Measurements from ENCODE around the gene RABEPK. TPM values are rescaled to one million over a fixed set of nuclear protein-coding genes. Genes with fewer than 3 reads are reported as not detected.
"Not testable (repeated sequence)": the region's sequence is repeated elsewhere in the genome, so short reads cannot be mapped to it uniquely, and the experiment has no call there.

RABEPK gene
- total and polyA plus RNA-seq, 2 experiments from 2014 or later: 20.4 to 30.1 TPM

DNA sequence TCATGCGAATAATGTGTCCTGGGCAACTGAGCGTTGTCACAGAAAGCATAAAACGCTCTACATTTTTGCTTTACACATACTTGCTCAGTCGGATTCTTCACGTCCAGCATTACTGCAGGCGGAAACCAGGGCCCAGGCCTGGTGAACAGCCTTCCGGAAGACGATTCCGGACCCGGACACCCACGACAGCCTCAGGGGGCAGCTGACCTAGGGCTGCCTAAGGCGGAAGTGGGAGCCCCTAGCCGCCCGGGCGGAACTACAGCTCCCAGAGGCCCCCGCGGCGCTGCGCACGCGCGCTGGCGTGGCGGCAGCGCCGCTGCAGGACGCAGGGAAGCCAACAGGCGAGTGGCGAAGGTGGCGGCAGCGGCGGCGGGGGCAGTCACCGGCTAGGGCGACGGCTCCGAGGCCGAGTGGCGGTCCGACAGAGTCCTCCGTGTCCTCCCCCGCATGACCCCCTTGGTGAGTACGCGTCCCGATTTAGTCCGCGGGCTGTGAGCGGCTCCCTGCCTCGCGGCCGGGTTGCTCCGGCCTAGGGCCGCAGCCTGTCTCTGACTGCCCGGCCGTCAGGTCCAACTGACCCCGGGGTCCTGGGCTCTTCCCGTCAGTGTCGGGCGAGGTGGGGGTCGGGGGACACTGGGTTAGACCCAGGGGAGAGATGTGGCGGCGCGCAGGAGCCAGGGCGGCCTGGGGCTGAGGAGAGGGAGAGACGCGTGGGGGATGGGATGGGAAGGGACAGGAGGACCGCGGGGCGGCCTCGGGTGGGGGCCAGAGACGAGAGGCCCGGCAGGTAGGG, 61.4 kb downstream of the RABEPK start, which contains the start of gene GAPVD1:
Gene GAPVD1 (plus strand): TSS at position 326 of the 793 bp plus-strand sequence. CDS start 37,096 bp downstream, outside the sequence.
- H3K27ac ChIP-seq: peak within 1 kb of the TSS; percentile 73
- H3K9me2 ChIP-seq (replicated peaks; ENCODE audit: insufficient read depth): no peaks in the 10 kb centered on the region
- 5% methylated on average over 57 of the region's 72 CpGs for WGBS (ENCODE audit: low lambda C conversion rate, missing lambda C conversion rate)
- peaks cover 7% of the 10 kb centered on the region for H3K4me1 ChIP-seq (ENCODE audit: insufficient read depth)
- DNase-seq (ENCODE audit: low spot score): peak; percentile 96
- peaks cover 49% of the 10 kb centered on the region for H3K79me2 ChIP-seq
- H2AFZ ChIP-seq: peak within 1 kb of the TSS; percentile 85
- no peaks in the 10 kb centered on the region for H3K9me3 ChIP-seq (ENCODE audit: low read depth)
- H3K4me3 ChIP-seq: peak within 1 kb of the TSS; percentile 92
- peaks cover 13% of the 10 kb centered on the region for H4K20me1 ChIP-seq (ENCODE audit: insufficient read depth, poor library complexity, severe bottlenecking)
- H3K36me3 ChIP-seq (replicated peaks; ENCODE audit: insufficient read depth, low read depth): no peaks in the 10 kb centered on the region
- TF ChIP-seq EZH2phosphoT487 (IDR thresholded peaks at IDR 0.05; ENCODE audit: low read depth, severe bottlenecking, unreplicated experiment): no peak
- TF ChIP-seq, protein P1, sequence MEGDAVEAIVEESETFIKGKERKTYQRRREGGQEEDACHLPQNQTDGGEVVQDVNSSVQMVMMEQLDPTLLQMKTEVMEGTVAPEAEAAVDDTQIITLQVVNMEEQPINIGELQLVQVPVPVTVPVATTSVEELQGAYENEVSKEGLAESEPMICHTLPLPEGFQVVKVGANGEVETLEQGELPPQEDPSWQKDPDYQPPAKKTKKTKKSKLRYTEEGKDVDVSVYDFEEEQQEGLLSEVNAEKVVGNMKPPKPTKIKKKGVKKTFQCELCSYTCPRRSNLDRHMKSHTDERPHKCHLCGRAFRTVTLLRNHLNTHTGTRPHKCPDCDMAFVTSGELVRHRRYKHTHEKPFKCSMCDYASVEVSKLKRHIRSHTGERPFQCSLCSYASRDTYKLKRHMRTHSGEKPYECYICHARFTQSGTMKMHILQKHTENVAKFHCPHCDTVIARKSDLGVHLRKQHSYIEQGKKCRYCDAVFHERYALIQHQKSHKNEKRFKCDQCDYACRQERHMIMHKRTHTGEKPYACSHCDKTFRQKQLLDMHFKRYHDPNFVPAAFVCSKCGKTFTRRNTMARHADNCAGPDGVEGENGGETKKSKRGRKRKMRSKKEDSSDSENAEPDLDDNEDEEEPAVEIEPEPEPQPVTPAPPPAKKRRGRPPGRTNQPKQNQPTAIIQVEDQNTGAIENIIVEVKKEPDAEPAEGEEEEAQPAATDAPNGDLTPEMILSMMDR (IDR thresholded peaks at IDR 0.05; ENCODE audit: poor library complexity): peak; percentile 20
- no peaks in the 10 kb centered on the region for H3K27me3 ChIP-seq
- H3K4me2 ChIP-seq: peak within 1 kb of the TSS; percentile 81

DNA sequence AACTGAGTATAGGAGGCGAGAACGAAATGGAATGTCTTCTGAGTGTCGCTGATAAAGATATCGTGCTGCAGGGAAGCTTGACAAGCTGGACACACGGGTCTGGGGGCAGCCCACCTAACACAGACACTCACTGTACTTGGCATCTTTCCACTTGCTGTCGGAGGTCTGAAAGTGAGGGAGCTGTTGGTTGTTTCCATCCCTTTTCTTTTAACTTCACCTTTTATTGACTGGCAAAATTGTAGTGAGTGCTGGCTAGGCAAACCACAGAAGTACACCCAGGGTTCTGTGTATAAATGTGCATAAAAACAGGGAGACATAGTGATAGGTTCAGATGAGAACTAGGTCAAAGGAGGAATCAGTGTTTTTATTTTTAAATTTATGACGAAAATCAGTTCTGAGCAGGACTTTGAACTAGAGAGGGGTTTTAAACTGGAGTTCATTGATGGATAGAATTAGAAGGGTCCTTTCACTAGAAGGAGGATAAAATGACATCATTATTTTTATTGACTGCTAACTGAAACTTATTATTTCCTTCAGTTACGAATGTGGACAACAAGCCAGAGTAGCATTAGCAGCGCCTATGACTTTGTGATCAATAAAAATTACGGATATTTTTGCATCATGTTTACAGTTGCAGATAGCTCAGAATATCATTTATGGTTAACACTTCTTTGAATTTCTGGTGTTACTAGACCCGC, 62.1 kb downstream of the RABEPK start:
- 34% methylated on average over 10 of the region's 11 CpGs for WGBS (ENCODE audit: low lambda C conversion rate, missing lambda C conversion rate)
- DNase-seq (ENCODE audit: low spot score): no peak
- no peaks in the 10 kb centered on the region for H3K27me3 ChIP-seq
- peak overlapping the region; percentile 73 for H3K27ac ChIP-seq
- peak overlapping the region; percentile 85 for H2AFZ ChIP-seq
- H3K79me2 ChIP-seq: peaks cover 57% of the 10 kb centered on the region
- TF ChIP-seq EZH2 (IDR thresholded peaks at IDR 0.05; ENCODE audit: borderline replicate concordance): no peak
- TF ChIP-seq, protein P1 (IDR thresholded peaks at IDR 0.05; ENCODE audit: poor library complexity): no peak
- TF ChIP-seq EZH2phosphoT487 (IDR thresholded peaks at IDR 0.05; ENCODE audit: low read depth, severe bottlenecking, unreplicated experiment): no peak
- H3K4me2 ChIP-seq: peak overlapping the region; percentile 81
- H3K9me2 ChIP-seq (replicated peaks; ENCODE audit: insufficient read depth): no peaks in the 10 kb centered on the region
- H3K9me3 ChIP-seq (ENCODE audit: low read depth): no peaks in the 10 kb centered on the region
- peak overlapping the region; percentile 92 for H3K4me3 ChIP-seq
- peaks cover 13% of the 10 kb centered on the region for H4K20me1 ChIP-seq (ENCODE audit: insufficient read depth, poor library complexity, severe bottlenecking)
- H3K36me3 ChIP-seq (replicated peaks; ENCODE audit: insufficient read depth, low read depth): no peaks in the 10 kb centered on the region
- peaks cover 7% of the 10 kb centered on the region for H3K4me1 ChIP-seq (ENCODE audit: insufficient read depth)

DNA sequence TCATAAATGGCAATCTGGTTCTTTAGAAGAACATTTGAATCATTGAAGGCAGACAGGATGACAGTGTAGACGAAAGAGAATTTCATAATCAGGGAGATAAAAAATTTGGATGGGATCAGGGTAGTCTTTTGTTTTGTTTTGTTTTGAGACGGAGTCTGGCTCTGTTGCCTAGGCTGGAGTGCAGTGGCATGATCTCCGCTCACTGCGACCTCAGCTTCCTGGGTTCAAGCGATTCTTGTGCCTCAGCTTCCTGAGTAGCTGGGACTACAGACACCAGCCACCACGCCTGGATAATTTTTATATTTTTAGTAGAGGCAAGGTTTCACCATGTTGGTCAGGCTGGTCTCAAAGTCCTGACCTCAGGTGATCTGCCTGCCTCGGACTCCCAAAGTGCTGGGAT, 63.7 kb downstream of the RABEPK start:
- H3K79me2 ChIP-seq: peaks cover 73% of the 10 kb centered on the region
- H4K20me1 ChIP-seq (ENCODE audit: insufficient read depth, poor library complexity, severe bottlenecking): peaks cover 17% of the 10 kb centered on the region
- H3K36me3 ChIP-seq (replicated peaks; ENCODE audit: insufficient read depth, low read depth); H3K27me3 ChIP-seq; H2AFZ ChIP-seq; H3K9me3 ChIP-seq (ENCODE audit: low read depth); H3K27ac ChIP-seq; H3K4me2 ChIP-seq; DNase-seq (ENCODE audit: low spot score); H3K4me3 ChIP-seq; H3K9me2 ChIP-seq (replicated peaks; ENCODE audit: insufficient read depth): not testable (repeated sequence)
- WGBS (ENCODE audit: low lambda C conversion rate, missing lambda C conversion rate): 95% methylated on average over 7 of the region's 7 CpGs
- H3K4me1 ChIP-seq (ENCODE audit: insufficient read depth): peaks cover 11% of the 10 kb centered on the region

Data from hepatocyte (in vitro differentiated cells).